ENCODE results near the gene FIGNL2.

The FIGNL2 gene

DNA sequence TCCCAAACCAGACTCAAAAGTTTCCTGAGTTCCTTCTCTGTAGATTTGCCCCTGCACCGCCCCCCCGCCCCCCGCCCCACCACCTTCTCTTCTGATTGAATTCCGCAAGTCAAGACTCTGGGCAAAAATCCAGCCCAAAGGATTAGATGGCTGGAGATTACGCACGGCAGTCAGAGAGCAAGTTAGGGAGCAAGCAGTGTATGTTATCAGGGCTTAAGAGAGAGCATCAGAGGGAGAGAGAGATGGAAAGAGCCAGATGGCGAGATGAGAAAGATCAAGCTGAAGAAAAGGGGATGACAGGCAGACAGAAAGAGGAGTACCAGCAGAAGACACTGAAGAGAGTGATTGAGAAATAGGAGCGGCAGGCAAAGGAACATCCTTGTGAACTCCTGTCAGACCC, 25.5 kb upstream of the FIGNL2 start:
- TF ChIP-seq CTCF (conservative IDR thresholded peaks at IDR 0.05; ENCODE audit: control insufficient read depth, insufficient read depth, low read depth, low read length) = no peak
- DNase-seq (ENCODE audit: low read depth) = no peak
- H3K4me3 ChIP-seq (ENCODE audit: control insufficient read depth, low read depth, low read length) = no peak overlapping the region

- no peak for DNase-seq (ENCODE audit: low read depth)
- TF ChIP-seq CTCF (conservative IDR thresholded peaks at IDR 0.05; ENCODE audit: control insufficient read depth, insufficient read depth, low read depth, low read length) = no peak
Observed at GRCh38 chr12:51873251-51873994, 24.9 kb upstream of the FIGNL2 start.

GRCh38 chr12:51872689-51872981, 24.1 kb upstream of the FIGNL2 start:
- no peak for TF ChIP-seq CTCF (conservative IDR thresholded peaks at IDR 0.05; ENCODE audit: control insufficient read depth, insufficient read depth, low read depth, low read length)
- DNase-seq (ENCODE audit: low read depth) = no peak
- H3K4me3 ChIP-seq (ENCODE audit: control insufficient read depth, low read depth, low read length) = no peak overlapping the region

More at GRCh38 chr12:51873251-51873994, 24.9 kb upstream of the FIGNL2 start:
- no peak overlapping the region for H3K4me3 ChIP-seq (ENCODE audit: control insufficient read depth, low read depth, low read length)

GRCh38 chr12:51871918-51872688, 23.6 kb upstream of the FIGNL2 start:
- H3K4me3 ChIP-seq (ENCODE audit: control insufficient read depth, low read depth, low read length) = no peak overlapping the region
- DNase-seq (ENCODE audit: low read depth) = no peak
- TF ChIP-seq CTCF (conservative IDR thresholded peaks at IDR 0.05; ENCODE audit: control insufficient read depth, insufficient read depth, low read depth, low read length) = no peak

GRCh38 chr12:51871126-51871525, 22.6 kb upstream of the FIGNL2 start:
- TF ChIP-seq CTCF (conservative IDR thresholded peaks at IDR 0.05; ENCODE audit: control insufficient read depth, insufficient read depth, low read depth, low read length) = no peak
- no peak overlapping the region for H3K4me3 ChIP-seq (ENCODE audit: control insufficient read depth, low read depth, low read length)
- DNase-seq (ENCODE audit: low read depth) = no peak

- no peak for DNase-seq (ENCODE audit: low read depth)
- no peak overlapping the region for H3K4me3 ChIP-seq (ENCODE audit: control insufficient read depth, low read depth, low read length)
- no peak for TF ChIP-seq CTCF (conservative IDR thresholded peaks at IDR 0.05; ENCODE audit: control insufficient read depth, insufficient read depth, low read depth, low read length)
Observed at GRCh38 chr12:51870504-51870903, 22.0 kb upstream of the FIGNL2 start.

Measured in fibroblast of mammary gland (primary cell).